ENCODE results near the gene NRG2.

Gene NRG2

GRCh38 chr5:140042643-140043507 lies at the start of gene NRG2:
NRG2 (minus strand) TSS chr5:140043299.
- peak within 1 kb of the TSS; percentile 59 for H3K4me3 ChIP-seq (ENCODE audit: low read length)
- no peak for DNase-seq (ENCODE audit: low read depth)
- peak; percentile 49 for TF ChIP-seq CTCF (conservative IDR thresholded peaks at IDR 0.05; ENCODE audit: low read depth, low read length)

GRCh38 chr5:140090251-140090650 lies 47.2 kb upstream of the NRG2 start:
- no peak for TF ChIP-seq CTCF (conservative IDR thresholded peaks at IDR 0.05; ENCODE audit: low read depth, low read length)
- no peak overlapping the region for H3K4me3 ChIP-seq (ENCODE audit: low read length)
- DNase-seq (ENCODE audit: low read depth), result no peak

GRCh38 chr5:140084541-140084940 lies 41.4 kb upstream of the NRG2 start:
- no peak for DNase-seq (ENCODE audit: low read depth)
- H3K4me3 ChIP-seq (ENCODE audit: low read length), result no peak overlapping the region
- TF ChIP-seq CTCF (conservative IDR thresholded peaks at IDR 0.05; ENCODE audit: low read depth, low read length), result no peak

GRCh38 chr5:140083650-140084049 lies 40.6 kb upstream of the NRG2 start:
- DNase-seq (ENCODE audit: low read depth), result no peak
- TF ChIP-seq CTCF (conservative IDR thresholded peaks at IDR 0.05; ENCODE audit: low read depth, low read length), result no peak
- no peak overlapping the region for H3K4me3 ChIP-seq (ENCODE audit: low read length)

GRCh38 chr5:140083120-140083519 lies 40.0 kb upstream of the NRG2 start:
- H3K4me3 ChIP-seq (ENCODE audit: low read length), result no peak overlapping the region
- TF ChIP-seq CTCF (conservative IDR thresholded peaks at IDR 0.05; ENCODE audit: low read depth, low read length), result no peak
- DNase-seq (ENCODE audit: low read depth), result no peak

GRCh38 chr5:140076788-140077187 lies 33.7 kb upstream of the NRG2 start:
- no peak for DNase-seq (ENCODE audit: low read depth)
- no peak for TF ChIP-seq CTCF (conservative IDR thresholded peaks at IDR 0.05; ENCODE audit: low read depth, low read length)
- no peak overlapping the region for H3K4me3 ChIP-seq (ENCODE audit: low read length)

- no peak overlapping the region for H3K4me3 ChIP-seq (ENCODE audit: low read length)
- no peak for DNase-seq (ENCODE audit: low read depth)
- TF ChIP-seq CTCF (conservative IDR thresholded peaks at IDR 0.05; ENCODE audit: low read depth, low read length), result no peak
Measured at GRCh38 chr5:140076142-140076541, 33.0 kb upstream of the NRG2 start.
